GM08714 (cell line): ENCODE data around the gene HPSE2.

ENCODE experiments used
- H3K4me3 ChIP-seq: fragments of 200-500 bp; sonication (Bioruptor generic); 2 replicates; pipeline ENCODE4 v1.5.1; 2014; ENCODE audit warnings: mild to moderate bottlenecking, low read length, inconsistent platforms
- ZNF274 ChIP-seq: IDR thresholded peaks from 2 replicates; pipeline ENCODE4 v1.6.1; 2012; ENCODE audit warnings: mild to moderate bottlenecking, low read depth, low read length

HPSE2 gene

DNA sequence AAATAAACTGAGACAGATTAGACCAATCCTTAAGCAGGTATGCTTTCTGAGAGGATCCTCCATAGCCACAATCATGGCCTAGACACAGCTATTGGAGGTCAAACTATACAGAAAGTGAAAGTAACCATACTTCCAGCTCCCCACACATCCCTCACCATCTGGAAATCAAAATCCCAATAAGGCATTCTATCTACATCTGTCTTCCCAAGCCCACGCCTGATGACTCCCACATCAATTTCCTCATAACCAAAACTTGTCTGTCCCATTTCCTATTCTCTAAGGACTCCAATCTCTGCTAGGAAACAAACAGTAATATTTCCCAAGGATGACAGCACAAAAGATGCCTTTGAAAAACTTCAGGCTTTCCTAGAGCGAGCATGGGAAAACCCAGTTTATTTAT is 541.6 kb downstream of the HPSE2 start:
- TF ChIP-seq ZNF274, result no peak
- no peak overlapping the region for H3K4me3 ChIP-seq

DNA sequence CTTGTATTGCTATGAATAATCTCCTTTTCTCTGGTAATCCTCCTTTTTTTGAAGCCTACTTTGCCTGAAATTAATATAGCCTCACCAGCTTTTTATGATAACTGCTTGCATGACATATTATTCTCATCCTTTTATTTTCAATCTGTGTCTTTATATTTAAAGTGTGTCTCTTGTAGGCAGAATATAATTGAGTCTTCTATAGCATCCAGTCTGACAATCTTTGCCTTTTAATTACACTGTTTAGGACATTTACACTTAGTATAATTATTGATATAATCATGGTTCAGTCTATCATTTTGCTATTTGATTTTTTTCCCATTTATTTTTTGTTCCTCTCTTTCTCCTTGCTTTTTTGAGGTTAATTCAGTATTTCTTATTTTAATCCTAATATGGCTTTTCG is 548.0 kb downstream of the HPSE2 start:
- H3K4me3 ChIP-seq, result no peak overlapping the region
- no peak for TF ChIP-seq ZNF274

DNA sequence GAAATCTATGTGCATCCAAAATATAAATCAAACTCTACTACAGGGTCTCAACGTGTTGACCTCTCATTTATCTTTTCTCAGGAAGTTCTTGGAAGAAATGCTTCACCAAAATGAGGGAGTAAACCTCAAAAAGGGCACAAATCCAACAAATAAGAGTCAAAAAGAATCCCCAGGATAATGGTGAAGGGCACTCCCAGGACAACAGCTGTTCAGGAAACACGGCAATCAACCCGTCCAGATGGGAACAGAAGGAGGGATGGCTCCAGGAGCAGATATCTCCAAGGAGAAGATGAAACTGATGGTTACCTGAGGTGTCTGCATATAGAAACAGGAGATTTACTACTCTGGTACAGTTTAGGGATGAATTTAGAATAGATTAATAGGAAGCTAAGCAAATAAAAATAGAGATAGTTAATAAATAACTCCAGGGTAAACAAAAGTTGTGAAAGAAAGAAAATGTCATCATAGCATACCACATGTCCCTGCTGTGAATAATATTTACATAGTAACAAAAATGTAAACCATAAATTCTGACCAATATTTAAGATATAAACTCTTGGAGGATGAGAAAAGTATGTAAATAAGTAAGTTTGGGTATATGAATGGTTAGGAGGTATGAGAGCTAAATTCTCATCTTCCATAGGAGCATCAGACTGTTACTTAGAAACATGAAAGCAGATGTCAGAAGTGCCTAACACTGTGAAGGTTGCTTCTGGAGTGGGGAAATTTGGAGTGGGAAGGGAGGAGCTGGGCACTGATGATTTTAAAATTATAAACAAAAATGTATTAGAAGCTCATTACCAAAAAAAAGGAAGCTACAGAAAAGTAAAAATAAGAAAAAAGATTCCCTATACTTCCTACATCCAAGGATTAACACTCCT is 551.4 kb downstream of the HPSE2 start:
- no peak for TF ChIP-seq ZNF274

DNA sequence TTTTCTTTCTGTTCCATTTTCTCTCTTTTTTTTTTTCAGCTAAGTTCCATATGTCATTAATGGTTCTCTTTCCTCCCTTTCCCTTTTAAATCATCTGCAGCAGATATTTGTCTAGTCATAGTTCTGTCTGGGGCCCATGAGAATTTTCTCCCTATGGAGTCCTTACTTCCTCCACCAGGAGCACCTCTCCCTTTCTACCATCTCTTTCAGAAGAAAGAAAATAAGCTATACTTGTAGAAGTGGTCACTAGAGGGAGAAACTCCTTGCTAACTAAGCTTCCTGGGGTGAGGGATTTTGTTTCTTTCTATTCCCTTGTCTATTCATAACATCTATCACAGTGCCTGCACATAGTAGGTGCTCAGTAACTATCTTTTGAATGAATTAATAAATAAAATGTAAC is 558.8 kb downstream of the HPSE2 start:
- no peak for TF ChIP-seq ZNF274
- H3K4me3 ChIP-seq, result no peak overlapping the region

More for the DNA sequence above, 551.4 kb downstream of the HPSE2 start:
- H3K4me3 ChIP-seq, result no peak overlapping the region

DNA sequence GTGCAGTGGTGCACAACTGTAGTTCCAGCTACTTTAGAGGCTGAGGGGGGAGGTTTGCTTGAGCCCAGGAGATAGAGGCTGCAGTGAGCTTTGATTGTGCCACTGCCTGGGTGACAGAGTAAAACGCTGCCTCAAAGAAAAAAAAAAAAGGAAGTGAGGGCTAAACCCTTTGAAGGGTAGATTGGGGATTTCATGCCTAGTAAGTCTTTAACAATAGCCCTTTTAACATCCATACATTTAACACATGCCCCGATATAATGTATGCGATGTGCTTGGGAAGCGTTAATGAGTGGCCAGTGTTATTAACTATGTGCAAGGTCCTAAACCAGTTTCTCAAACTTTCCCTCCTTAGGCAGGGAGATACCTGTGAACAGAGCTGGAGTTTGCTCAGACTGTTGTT is 559.8 kb downstream of the HPSE2 start:
- TF ChIP-seq ZNF274, result no peak
- H3K4me3 ChIP-seq, result no peak overlapping the region

DNA sequence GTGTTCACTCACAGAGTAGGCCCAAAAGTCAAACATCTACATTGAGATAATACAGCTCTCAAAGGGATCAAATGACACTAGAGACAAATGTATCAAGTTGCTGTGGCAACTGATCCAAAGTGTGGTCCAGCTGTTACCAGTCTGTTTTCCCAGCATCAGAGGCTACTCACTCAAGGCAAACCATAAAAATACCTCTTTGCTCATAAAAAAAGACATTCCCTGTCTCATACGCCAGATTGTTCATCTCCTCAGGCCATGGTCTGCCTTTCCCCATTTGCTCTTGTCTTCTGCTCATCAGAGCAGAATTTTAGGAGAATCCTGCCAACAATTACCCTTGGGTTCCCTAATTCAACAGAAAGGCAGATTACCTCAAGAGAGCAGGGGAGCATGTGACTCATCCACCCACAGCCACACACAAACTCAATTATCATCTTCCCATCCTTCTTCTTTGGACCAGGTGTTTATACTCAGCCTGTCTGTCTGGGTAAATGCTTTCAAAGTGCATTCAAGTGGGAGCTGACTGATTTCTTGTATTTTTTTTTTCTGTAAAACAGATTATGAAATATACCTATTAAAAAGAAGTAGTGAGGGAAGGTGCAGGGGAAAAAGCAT is 562.4 kb downstream of the HPSE2 start:
- TF ChIP-seq ZNF274, result no peak
- no peak overlapping the region for H3K4me3 ChIP-seq

DNA sequence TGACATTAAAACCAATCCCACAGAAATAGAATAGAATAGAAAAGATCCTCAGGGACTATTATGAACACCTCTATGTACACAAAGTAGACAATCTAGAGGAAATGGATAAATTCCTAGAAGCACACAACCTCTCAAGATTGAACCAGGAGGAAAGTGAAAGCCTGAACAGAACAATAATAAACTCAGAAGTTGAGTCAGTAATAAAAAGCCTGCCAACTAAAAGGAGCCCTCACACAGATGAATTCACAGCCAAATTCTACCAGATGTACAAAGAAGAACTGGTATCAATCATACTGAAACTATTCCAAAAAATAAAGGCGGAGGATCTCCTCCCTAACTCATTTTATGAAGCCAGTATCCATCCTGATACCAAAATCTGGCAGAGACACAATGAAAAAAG is 568.6 kb downstream of the HPSE2 start:
- no peak overlapping the region for H3K4me3 ChIP-seq
- TF ChIP-seq ZNF274, result no peak

DNA sequence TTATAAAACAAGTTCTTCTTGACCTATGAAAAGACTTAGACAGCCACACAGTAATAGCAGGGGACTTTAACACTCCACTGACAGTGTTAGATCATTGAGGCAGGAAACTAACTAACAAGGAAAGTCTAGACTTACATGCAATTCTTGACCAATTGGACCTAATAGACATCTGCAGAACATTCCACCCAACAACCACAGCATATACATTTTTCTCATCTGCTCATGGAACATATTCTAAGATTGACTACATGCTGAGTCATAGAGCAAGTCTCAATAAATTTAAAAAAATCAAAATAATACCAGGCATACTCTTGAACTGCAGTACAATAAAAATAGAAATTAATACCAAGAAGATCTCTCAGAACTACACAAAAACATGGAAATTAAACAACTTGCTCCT is 569.4 kb downstream of the HPSE2 start:
- H3K4me3 ChIP-seq, result no peak overlapping the region
- no peak for TF ChIP-seq ZNF274

DNA sequence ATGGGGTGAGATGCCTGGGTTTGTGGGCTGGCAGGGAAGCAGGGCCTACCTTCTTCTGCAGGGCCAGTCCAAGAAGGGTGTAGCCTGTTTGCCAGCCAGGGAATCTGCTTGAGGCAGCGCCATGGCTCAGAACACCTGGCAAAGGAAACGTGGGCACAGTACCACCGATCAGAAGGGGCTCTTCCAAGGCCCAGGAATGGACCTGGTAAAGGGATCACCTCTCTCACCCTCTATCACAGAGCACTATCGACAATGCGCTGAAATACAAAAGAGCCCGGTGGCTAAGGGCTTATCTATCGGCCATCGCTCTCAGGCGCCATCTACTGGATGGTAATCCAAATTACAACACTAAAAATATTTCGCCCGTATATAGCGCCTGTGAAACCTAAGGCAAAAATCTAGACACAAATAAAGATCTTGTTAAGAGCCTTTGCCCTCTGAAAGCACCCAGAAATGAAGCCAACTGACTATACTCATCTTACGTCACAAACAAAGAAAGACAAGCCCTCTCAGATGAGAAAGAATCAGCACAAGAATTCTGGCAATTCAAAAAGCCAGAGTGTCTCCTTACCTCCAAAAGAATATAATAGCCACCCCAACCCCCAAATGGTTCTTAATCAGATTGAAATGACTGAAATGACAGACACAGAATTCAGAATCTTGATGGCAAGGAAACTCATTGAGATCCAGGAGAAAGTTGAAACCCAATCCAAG is 571.2 kb downstream of the HPSE2 start:
- no peak for TF ChIP-seq ZNF274
- no peak overlapping the region for H3K4me3 ChIP-seq

DNA sequence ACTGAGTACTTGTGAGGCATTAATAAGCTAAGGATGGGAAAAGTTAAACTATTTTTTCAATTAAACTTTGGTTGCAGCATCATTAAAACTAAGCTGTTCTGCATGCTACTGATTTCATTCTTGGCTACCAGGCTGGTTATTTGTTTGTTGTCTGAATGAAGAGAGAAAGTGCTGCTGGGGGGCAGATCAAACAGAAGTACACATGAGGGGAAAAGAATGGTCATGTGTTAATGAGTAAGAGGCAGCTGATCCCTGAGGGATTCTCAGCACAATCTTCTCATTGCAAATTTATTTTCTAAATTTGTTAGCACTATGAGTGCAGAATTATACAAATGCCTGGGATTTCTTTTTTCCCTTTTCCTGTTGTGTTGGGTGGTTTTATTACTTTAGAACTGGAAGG is 575.7 kb downstream of the HPSE2 start:
- H3K4me3 ChIP-seq, result no peak overlapping the region
- TF ChIP-seq ZNF274, result no peak

DNA sequence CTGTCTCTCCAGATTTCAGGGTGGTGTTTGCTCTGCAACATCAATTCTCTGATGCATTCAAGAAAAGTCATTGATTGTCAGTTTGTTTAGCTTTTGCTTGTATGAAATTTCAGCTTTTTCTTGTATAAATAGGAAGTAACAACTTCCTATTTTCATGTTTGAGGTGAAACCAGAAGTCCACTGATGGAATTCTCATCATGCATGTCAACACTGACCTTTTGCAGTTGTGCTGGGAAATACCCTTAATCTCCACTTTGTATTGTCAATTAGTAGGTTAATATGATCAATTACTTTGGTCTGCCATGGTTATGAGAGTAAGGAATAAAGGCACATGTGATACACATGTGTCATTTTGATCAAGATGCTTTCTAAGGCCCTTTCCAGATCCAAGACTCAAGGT is 580.2 kb downstream of the HPSE2 start:
- TF ChIP-seq ZNF274, result no peak
- H3K4me3 ChIP-seq, result no peak overlapping the region

DNA sequence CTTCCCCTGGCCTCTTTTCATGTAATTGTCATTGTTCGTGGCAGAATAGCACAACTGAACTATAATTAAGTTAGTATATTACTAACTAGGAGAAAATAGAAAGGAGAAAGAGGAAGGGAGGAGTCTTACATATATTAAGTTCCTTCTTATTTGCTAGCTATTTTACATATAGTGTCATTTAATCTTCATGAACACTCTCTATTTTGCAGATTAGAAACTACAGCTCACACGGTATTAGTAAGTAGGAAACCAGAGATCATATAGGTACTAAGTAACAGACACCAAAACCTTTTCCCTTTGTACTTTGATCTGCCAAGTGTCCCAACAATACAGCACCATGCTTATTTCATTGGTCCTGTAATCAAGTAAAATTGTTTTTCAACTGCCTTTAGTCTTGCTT is 586.5 kb downstream of the HPSE2 start:
- TF ChIP-seq ZNF274, result no peak
- no peak overlapping the region for H3K4me3 ChIP-seq

DNA sequence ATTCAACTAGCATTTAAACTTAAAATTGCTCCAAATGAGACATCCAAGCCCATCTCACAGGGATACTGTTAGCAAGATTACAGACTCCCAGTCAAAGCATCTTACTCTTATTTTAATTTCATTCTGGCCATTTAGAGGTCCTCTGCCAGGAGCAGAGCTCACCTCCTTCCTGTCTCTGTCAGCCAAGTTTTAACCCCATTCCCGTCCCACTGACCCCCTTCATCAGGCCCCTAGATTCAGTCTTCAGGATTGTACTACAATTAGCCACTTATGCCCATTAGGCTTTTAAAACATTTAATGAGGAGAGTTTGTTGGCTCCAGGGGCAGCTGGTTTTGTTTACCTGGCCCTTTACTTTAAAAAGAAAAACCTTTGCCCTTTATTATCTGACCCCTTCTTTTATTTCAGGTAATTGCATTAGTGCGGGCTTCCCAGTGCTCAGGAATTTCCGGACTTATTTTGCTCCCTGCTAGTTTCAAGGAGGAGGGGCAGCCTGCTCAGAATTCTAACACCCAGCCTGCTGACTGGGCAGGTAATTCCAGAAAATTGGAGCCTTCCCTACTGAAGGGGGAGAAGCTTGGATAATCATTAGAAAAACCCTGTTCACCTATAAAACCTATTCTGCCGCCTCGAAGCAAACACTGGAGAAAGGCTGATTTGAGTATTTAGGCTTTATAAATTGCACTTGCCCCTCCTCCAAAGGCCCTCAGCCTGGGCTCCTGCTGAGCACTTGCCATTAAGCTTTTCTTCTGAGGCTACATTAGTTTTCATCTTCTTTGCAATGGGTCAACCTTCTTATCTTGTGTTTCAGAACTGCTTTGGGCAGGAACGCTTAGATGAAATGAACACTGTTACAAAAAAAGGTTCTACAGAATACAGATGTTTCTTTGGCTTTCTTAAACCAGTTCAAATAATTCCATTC is 588.4 kb downstream of the HPSE2 start:
- no peak overlapping the region for H3K4me3 ChIP-seq

DNA sequence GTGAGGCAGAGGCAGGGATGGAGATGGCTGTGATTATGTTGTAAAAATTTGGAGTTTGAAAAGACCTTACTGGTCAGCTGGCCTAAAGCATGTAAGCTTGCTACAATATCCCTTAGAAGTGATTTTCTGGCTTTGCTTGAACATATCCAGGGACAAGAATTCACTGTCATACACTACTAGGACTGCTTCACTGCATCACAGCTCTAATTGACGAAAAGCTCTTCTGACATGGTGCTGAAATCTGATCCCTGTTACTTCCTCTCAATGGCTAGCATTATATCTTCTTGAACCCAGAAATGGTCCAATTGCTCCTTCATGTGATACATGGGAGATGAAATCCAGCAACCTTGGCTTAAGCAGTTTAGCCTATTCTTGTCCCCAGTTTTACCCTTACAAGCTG is 591.2 kb downstream of the HPSE2 start:
- no peak for TF ChIP-seq ZNF274
- H3K4me3 ChIP-seq, result no peak overlapping the region

More for the DNA sequence above, 588.4 kb downstream of the HPSE2 start:
- no peak for TF ChIP-seq ZNF274

DNA sequence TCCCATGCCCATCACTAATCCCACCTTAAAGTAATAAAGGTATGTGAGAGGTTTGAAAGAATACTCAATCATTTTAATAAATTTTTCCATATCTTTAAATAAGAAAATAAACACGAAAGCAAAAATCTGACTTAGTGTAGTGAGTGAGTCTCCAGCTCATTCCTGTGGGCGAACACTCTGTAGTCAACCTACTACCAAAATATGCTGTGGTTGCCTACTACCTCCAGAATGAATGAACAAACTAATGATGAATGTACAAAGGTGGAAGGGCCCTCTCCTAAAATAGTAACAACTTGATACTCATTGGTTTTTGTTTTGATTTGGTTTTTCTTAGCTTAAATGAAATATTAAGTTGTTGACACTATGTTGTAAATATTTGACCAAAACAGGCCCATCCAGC is 593.4 kb downstream of the HPSE2 start:
- TF ChIP-seq ZNF274, result no peak
- no peak overlapping the region for H3K4me3 ChIP-seq
